Measurements from ENCODE around the gene ZNF487.

Gene ZNF487

DNA sequence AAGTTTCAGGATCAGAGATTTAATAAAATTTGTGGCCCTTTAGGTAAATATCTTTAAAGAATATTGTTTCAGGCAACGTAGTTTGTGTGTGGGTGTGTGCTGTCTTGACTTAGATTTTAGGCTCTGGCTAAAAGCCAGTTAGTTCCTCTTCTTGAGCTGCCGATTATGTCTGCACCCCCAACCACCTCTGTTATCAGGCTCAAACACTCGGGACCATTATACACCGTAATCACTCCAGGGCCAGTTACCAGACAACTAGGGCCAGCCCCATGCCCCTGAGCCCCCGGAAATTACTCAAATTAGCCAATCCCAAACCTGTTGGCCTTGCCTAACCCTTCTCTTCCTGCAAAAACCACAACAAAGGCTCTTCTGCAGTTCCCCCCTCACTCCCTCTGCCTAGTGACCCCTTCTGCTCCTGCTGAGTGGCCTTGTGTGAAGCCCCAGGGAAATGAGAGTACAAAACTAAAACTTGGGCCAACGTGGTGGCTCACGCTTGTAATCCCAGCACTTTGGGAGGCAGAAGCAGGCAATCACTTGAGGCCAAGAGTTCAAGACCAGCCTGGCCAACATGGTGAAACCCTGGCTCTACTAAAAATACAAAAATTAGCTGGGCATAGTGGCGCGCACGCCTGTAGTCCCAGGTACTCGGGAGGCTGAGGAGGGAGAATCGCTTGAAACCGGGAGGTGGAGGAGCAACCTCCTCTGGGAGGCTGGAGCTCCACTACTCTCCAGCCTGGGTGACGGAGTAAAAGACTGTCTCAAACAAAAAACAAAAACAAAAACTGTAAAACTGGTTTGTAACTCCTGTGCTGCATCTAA lies 18.8 kb upstream of the ZNF487 start:
- no peak for TF ChIP-seq CTCF (IDR thresholded peaks at IDR 0.05)

DNA sequence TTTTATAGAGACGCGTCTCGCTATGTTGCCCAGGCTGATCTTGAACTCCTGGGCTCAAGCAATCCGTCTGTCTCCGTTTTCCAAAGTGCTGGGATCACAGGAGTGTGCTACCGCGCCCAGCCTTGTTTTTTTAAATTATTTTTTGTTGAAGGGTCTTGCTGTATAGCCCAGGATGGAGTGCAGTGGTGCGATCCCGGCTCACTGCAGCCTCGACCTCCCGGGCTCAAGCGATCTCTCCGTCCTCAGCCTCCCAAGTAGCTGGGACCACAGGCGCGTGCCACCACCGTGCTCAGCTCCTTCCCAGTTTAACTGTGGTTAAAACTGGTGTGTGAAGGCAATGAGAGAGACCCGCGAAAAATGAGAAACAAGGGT lies 16.9 kb upstream of the ZNF487 start:
- TF ChIP-seq CTCF (IDR thresholded peaks at IDR 0.05), result no peak

DNA sequence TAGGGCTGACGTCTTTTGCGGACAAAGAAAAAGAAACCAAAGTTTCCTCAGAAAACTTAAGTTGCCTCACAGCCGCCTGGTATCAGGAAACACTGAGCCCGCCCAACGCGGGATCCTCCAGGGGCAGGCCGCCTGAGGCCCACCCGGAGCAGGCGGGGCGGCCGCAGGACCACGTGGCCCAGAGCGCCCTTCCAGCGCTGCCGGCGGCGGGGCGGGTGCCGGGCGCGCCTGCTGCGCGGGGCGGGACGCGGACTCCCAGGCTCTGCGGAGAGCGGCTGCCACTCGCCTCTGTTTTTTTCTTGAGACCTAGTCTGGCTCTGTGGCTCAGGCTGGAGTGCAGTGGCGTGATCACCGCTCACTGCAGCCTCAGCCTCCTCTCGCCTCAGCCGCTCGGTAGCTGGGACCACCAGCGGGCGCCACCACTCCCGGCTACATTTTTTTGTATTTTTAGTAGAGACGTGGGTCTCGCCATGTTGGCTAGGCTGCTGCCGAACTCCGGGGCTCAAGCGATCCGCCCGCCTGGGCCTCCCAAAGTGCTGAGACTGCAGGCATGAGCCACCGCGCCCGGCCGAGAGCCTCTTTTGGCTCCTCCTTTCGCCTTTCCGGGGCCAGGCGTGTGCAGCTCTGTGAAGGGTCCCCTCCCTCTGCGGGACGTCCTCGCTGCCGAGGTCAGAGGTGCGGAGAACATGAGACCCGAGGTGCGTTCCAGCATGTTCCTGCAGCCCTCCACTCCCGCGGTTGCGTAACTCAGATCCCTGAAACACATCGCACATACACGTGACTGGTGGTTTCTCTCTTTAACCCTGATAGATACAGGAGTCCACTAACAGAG lies 16.3 kb upstream of the ZNF487 start:
- no peak for TF ChIP-seq CTCF (IDR thresholded peaks at IDR 0.05)

DNA sequence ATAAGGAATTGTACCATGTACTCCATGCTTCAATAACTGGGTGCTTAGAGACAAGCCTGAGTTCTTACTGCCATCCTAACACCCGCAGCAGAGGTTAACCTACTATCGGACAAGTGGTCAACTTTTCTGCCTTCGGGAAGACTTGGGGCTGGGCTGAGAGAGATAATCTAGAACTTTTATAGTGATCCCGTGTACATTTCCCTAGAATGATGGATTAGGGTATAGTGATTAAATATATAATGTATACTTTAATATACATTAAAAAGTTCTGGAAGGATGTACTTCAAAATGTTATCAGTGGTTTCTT lies 15.8 kb upstream of the ZNF487 start:
- no peak for TF ChIP-seq CTCF (IDR thresholded peaks at IDR 0.05)

DNA sequence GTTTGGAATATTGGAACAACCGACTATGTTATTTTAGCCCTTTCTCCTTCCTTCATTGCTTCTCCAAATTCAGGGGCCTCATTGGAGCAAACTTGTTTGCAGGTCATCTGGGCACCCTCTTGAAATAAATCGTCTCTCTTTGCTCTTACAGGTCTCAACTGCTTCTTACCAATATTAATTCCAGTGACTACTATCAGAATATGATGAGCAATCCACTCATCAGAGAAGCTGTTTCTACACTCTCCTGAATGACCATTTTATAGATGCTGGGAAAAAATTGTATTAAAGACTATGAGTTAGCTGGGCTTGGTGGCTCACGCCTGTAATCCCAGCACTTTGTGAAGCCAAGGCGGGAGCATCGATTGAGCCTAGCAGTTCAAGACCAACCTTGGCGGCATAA lies 15.4 kb upstream of the ZNF487 start:
- TF ChIP-seq CTCF (IDR thresholded peaks at IDR 0.05), result no peak

GRCh38 chr10:43424416-43424815 lies 12.5 kb upstream of the ZNF487 start:
- no peak for TF ChIP-seq CTCF (IDR thresholded peaks at IDR 0.05)

DNA sequence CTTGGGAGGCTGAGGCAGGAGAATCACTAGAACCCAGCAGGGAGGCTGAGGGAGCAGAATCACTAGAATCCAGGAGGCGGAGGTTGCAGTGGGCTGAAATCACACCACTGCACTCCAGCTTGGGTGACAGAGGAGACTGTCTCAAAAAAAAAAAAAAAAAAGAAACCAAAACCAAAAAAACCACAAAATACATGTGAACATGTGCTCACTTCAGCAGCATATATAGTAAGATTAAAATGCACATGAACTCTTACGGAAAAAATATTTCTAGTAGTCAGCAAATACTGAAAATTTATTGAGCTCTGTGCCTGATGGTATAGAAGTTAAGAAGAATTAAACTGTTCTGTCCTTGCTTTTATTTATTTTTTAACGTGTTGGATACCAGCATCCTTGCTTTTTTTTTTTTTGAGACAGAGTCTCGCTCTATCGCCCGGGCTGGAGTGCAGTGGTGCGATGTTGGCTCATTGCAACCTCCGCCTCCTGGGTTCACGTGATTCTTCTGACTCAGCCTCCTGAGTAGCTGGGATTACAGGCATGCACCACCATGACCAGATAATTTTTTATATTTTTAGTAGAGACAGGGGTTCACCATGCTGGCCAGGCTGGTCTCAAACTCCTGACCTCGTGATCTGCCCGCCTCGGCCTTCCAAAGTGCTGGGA lies 9.6 kb upstream of the ZNF487 start:
- TF ChIP-seq CTCF (IDR thresholded peaks at IDR 0.05), result no peak

Data from LNCAP (cell line).